ENCODE results near the gene FBXL7. TPM values are rescaled to one million over a fixed set of nuclear protein-coding genes. Genes with fewer than 3 reads are reported as not detected.

Gene FBXL7
- total RNA-seq, 2 donors from 2014 or later, result not detected

DNA sequence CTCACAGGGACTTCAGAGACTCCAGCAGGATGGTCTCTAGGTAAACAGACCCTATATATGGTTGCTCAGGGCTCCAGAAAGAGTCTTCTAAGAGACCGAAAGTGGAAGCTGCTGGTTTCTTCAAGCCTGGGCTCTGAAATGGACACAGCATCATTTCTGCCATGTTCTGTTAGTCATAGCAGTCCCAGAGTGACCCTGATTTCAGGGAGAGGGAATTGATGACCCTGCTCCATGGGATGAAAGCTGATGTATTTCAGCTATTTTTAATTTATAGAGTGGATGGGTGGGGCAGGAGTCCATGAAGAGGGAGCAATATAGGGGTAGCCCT is 135.3 kb downstream of the FBXL7 start:
- ATAC-seq (no peak), DNase-seq (ENCODE audit: low spot score) (no peak)
- Mint-ChIP-seq H3K27me3 (no peaks in the 10 kb centered on the region), H3K9me3 (peaks cover 3% of the 10 kb centered on the region), H3K36me3 (no peaks in the 10 kb centered on the region), H3K4me1 (ENCODE audit: low read depth in 2 of 2) (no peaks in the 10 kb centered on the region), H3K4me3 (no peak overlapping the region), H3K27ac (no peak overlapping the region)

DNA sequence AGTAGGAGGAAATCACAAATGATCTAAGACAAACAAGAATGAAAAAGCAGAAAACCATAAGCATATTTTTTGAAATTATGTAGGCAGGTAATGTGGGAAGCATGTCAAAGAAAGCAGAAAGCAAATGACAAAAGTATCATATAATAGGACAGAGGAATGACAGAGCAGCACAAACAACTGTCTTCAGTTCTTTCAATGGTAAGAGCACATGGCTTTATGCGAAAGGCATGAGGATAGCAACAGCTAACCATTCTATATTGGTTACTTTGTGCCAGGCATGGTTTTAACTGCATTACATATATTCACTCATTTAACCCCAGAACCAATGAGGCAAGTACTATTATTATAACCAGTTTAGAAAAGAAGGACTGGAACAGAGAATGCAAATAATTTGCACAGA is 137.4 kb downstream of the FBXL7 start:
- no peaks in the 10 kb centered on the region for H3K4me1 Mint-ChIP-seq (ENCODE audit: low read depth in 2 of 2)
- no peaks in the 10 kb centered on the region for H3K27me3 Mint-ChIP-seq
- H3K27ac Mint-ChIP-seq, result no peak overlapping the region
- ATAC-seq (no peak), DNase-seq (ENCODE audit: low spot score) (no peak)
- no peaks in the 10 kb centered on the region for H3K36me3 Mint-ChIP-seq
- no peak overlapping the region for H3K4me3 Mint-ChIP-seq
- peaks cover 9% of the 10 kb centered on the region for H3K9me3 Mint-ChIP-seq

GRCh38 chr5:15637886-15638285 is 137.9 kb downstream of the FBXL7 start:
- DNase-seq (ENCODE audit: low spot score), result no peak
- H3K9me3 Mint-ChIP-seq, result peaks cover 10% of the 10 kb centered on the region
- H3K36me3 Mint-ChIP-seq, result no peaks in the 10 kb centered on the region
- no peaks in the 10 kb centered on the region for H3K27me3 Mint-ChIP-seq
- no peaks in the 10 kb centered on the region for H3K4me1 Mint-ChIP-seq (ENCODE audit: low read depth in 2 of 2)
- no peak overlapping the region for H3K4me3 Mint-ChIP-seq
- ATAC-seq, result no peak
- H3K27ac Mint-ChIP-seq, result no peak overlapping the region

DNA sequence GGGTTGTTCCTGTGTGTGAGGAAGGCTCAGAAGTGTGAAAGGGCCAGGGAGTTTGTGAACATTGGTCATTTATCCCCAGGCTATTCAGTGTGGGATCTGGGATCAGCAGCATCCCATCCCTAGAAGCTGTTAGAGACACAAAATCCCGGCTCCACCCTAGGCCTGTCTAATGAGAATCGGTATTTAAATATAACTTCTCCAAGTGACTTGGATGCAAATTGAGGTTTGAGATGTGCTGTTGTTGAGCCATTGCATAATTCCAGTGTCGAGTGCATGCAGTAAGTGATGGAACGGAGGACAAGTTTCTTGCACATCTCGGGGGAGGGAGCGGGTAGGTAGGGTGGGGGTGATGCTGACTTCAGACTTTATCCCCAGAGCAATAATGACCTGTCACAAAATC is 138.3 kb downstream of the FBXL7 start:
- Mint-ChIP-seq H3K4me1 (ENCODE audit: low read depth in 2 of 2) (no peaks in the 10 kb centered on the region), H3K27me3 (no peaks in the 10 kb centered on the region), H3K9me3 (peaks cover 13% of the 10 kb centered on the region), H3K36me3 (peaks cover 3% of the 10 kb centered on the region), H3K4me3 (no peak overlapping the region), H3K27ac (no peak overlapping the region)
- DNase-seq (ENCODE audit: low spot score) (no peak), ATAC-seq (no peak)

DNA sequence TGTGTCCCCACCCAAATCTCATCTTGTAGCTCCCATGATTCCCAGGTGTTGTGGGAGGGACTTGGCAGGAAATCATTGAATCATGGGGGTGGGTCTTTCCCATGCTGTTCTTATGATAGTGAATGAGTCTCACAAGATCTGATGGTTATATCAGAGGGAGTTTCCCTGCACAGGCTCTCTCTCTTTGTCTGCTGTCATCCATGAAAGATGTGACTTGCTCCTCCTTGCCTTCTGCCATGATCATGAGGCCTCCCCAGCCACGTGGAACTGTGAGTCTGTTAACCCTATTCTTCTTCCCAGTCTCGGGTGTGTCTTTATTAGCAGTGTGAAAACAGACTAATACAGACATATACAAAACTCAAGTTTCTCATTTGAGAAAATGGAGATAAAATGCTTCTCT is 139.3 kb downstream of the FBXL7 start:
- no peaks in the 10 kb centered on the region for H3K4me1 Mint-ChIP-seq (ENCODE audit: low read depth in 2 of 2)
- DNase-seq (ENCODE audit: low spot score) (no peak), ATAC-seq (no peak)
- H3K36me3 Mint-ChIP-seq, result peaks cover 7% of the 10 kb centered on the region
- peaks cover 17% of the 10 kb centered on the region for H3K9me3 Mint-ChIP-seq
- no peak overlapping the region for H3K27ac Mint-ChIP-seq
- H3K4me3 Mint-ChIP-seq, result no peak overlapping the region
- no peaks in the 10 kb centered on the region for H3K27me3 Mint-ChIP-seq

DNA sequence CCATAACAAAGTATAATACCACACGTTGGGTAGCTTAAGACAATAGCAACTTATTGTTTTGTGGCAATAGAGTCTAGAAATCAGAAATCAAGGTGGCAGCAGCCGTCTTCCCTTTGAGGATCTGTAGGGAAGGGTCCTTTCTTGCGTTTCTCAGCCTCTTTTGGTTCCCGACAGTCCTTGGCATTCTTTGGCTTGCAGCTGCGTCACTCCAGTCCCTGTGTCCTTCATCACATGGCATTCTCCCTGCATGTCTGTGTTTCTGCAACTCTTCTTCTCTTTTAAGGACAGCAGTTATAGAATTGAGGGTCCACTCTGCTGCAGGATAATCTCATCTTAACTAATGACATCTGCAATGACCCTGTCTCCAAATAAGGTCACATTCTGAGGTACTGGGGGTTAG is 140.1 kb downstream of the FBXL7 start:
- DNase-seq (ENCODE audit: low spot score) (no peak), ATAC-seq (no peak)
- Mint-ChIP-seq H3K4me3 (no peak overlapping the region), H3K27ac (no peak overlapping the region), H3K27me3 (no peaks in the 10 kb centered on the region), H3K36me3 (peaks cover 7% of the 10 kb centered on the region), H3K4me1 (ENCODE audit: low read depth in 2 of 2) (no peaks in the 10 kb centered on the region), H3K9me3 (peaks cover 20% of the 10 kb centered on the region)

- ATAC-seq (no peak), DNase-seq (ENCODE audit: low spot score) (no peak)
- no peak overlapping the region for H3K4me3 Mint-ChIP-seq
- no peaks in the 10 kb centered on the region for H3K27me3 Mint-ChIP-seq
- H3K9me3 Mint-ChIP-seq, result peaks cover 24% of the 10 kb centered on the region
- no peaks in the 10 kb centered on the region for H3K4me1 Mint-ChIP-seq (ENCODE audit: low read depth in 2 of 2)
- H3K36me3 Mint-ChIP-seq, result peaks cover 7% of the 10 kb centered on the region
- H3K27ac Mint-ChIP-seq, result no peak overlapping the region
Observed at GRCh38 chr5:15643731-15644130, 143.8 kb downstream of the FBXL7 start.

- ATAC-seq (no peak), DNase-seq (ENCODE audit: low spot score) (no peak)
- Mint-ChIP-seq H3K27ac (no peak overlapping the region), H3K9me3 (peaks cover 21% of the 10 kb centered on the region), H3K4me3 (no peak overlapping the region), H3K27me3 (no peaks in the 10 kb centered on the region), H3K36me3 (peaks cover 7% of the 10 kb centered on the region), H3K4me1 (ENCODE audit: low read depth in 2 of 2) (no peaks in the 10 kb centered on the region)
Observed at GRCh38 chr5:15645381-15646160, 145.6 kb downstream of the FBXL7 start.

- no peak overlapping the region for H3K27ac Mint-ChIP-seq
- no peak overlapping the region for H3K4me3 Mint-ChIP-seq
- ATAC-seq, result no peak
- DNase-seq (ENCODE audit: low spot score), result no peak
- H3K9me3 Mint-ChIP-seq, result peaks cover 21% of the 10 kb centered on the region
- no peaks in the 10 kb centered on the region for H3K4me1 Mint-ChIP-seq (ENCODE audit: low read depth in 2 of 2)
- peaks cover 7% of the 10 kb centered on the region for H3K36me3 Mint-ChIP-seq
- H3K27me3 Mint-ChIP-seq, result no peaks in the 10 kb centered on the region
Observed at GRCh38 chr5:15646371-15646770, 146.4 kb downstream of the FBXL7 start.

DNA sequence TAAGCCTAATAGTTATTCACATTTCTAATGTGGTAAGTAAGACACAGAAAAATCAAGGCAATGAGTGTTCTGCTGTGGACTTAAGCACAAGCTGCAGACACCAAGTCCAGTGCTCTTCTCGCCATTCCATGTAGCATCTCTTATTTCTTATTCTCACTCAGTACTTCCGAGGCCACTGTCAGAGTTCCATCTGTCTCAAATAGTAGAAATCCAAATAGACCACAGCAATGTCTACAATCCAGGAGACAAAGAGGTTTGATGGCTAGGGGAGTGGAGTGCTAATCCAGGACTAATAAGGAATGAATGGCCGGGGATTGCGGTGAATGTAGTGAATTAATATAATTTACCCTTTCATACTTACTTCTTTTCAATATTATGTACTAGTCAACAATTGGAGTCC is 147.3 kb downstream of the FBXL7 start:
- Mint-ChIP-seq H3K27ac (no peak overlapping the region), H3K4me3 (no peak overlapping the region), H3K4me1 (ENCODE audit: low read depth in 2 of 2) (no peaks in the 10 kb centered on the region), H3K9me3 (peaks cover 23% of the 10 kb centered on the region), H3K27me3 (no peaks in the 10 kb centered on the region), H3K36me3 (peaks cover 7% of the 10 kb centered on the region)
- no peak for ATAC-seq
- DNase-seq (ENCODE audit: low spot score), result no peak

DNA sequence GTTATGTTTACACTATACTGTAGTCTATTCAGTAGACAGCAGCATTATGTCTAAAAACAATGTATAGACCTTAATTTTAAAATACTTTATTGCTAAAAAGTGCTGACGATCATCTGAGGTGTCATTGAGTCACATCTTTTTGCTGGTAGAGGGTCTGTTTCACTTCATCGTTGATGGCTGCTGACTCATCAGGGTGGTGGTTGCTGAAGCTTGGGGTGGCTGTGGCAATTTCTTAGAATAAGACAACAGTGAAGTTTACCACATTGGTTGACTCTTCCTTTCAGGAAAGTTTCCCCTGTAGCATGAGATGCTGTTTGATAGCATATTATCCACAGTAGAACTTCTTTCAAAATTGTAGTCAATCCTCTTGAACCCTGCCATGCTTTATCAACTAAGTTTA is 150.3 kb downstream of the FBXL7 start:
- H3K4me1 Mint-ChIP-seq (ENCODE audit: low read depth in 2 of 2), result no peaks in the 10 kb centered on the region
- ATAC-seq (no peak), DNase-seq (ENCODE audit: low spot score) (no peak)
- no peaks in the 10 kb centered on the region for H3K36me3 Mint-ChIP-seq
- peaks cover 12% of the 10 kb centered on the region for H3K9me3 Mint-ChIP-seq
- no peak overlapping the region for H3K27ac Mint-ChIP-seq
- no peaks in the 10 kb centered on the region for H3K27me3 Mint-ChIP-seq
- H3K4me3 Mint-ChIP-seq, result no peak overlapping the region

GRCh38 chr5:15654779-15655178 is 154.8 kb downstream of the FBXL7 start:
- no peaks in the 10 kb centered on the region for H3K4me1 Mint-ChIP-seq (ENCODE audit: low read depth in 2 of 2)
- H3K27ac Mint-ChIP-seq, result no peak overlapping the region
- ATAC-seq (no peak), DNase-seq (ENCODE audit: low spot score) (no peak)
- H3K9me3 Mint-ChIP-seq, result peaks cover 19% of the 10 kb centered on the region
- H3K36me3 Mint-ChIP-seq, result peaks cover 5% of the 10 kb centered on the region
- no peak overlapping the region for H3K4me3 Mint-ChIP-seq
- no peaks in the 10 kb centered on the region for H3K27me3 Mint-ChIP-seq

- no peaks in the 10 kb centered on the region for H3K4me1 Mint-ChIP-seq (ENCODE audit: low read depth in 2 of 2)
- no peak overlapping the region for H3K4me3 Mint-ChIP-seq
- ATAC-seq (no peak), DNase-seq (ENCODE audit: low spot score) (no peak)
- peaks cover 5% of the 10 kb centered on the region for H3K36me3 Mint-ChIP-seq
- no peaks in the 10 kb centered on the region for H3K27me3 Mint-ChIP-seq
- peaks cover 17% of the 10 kb centered on the region for H3K9me3 Mint-ChIP-seq
- no peak overlapping the region for H3K27ac Mint-ChIP-seq
Observed at GRCh38 chr5:15655683-15656082, 155.7 kb downstream of the FBXL7 start.

DNA sequence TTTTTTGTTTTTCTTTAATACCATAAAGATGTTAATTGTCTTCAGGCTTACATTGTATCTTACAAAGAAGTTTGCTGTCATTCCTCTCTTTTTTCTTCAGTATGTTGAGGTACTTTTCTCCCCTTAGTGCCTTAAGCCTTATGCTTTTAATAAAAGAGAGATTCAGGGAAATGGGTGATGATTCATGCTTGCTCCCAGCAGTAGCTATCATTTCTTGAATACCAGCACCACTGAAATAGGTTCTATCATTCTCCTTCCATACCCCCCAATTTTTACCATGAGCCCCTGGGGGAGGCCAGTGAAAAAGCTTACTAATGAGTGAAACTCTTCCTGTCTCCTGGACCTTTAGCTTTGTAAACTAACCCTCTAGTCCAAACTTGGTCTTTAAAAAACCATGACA is 165.0 kb downstream of the FBXL7 start:
- Mint-ChIP-seq H3K4me3 (no peak overlapping the region), H3K27ac (no peak overlapping the region), H3K9me3 (peaks cover 31% of the 10 kb centered on the region), H3K36me3 (no peaks in the 10 kb centered on the region), H3K4me1 (ENCODE audit: low read depth in 2 of 2) (no peaks in the 10 kb centered on the region), H3K27me3 (no peaks in the 10 kb centered on the region)
- no peak for ATAC-seq
- DNase-seq (ENCODE audit: low spot score), result no peak

DNA sequence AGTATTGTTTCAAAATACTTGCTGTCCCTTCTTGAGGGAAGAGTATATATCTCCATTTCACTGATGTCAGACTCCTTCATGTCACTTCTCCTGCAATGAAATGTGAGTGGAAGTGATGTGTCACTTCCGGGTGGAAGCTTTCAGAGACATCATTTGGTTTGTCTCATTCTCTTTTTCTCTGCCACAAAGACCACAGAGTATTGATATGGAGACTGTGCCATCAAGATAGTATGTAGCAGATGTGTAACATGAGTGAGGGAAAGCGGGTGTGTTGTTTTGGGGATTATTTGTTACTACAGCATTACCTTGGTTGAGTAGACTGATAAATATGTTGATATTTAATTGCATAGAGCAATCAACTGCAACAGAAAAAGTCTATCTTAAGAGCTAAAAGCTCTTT is 169.8 kb downstream of the FBXL7 start:
- no peaks in the 10 kb centered on the region for H3K36me3 Mint-ChIP-seq
- H3K4me3 Mint-ChIP-seq, result no peak overlapping the region
- ATAC-seq (no peak), DNase-seq (ENCODE audit: low spot score) (no peak)
- no peaks in the 10 kb centered on the region for H3K27me3 Mint-ChIP-seq
- no peak overlapping the region for H3K27ac Mint-ChIP-seq
- H3K4me1 Mint-ChIP-seq (ENCODE audit: low read depth in 2 of 2), result no peaks in the 10 kb centered on the region
- H3K9me3 Mint-ChIP-seq, result peaks cover 19% of the 10 kb centered on the region

Measured in natural killer cell treated with Interleukin-12 subunit alpha and Interleukin-12 subunit beta and Interleukin-15 and Interleukin-18, amount 100 ng/mL, for 72 hours (primary cell).